GM12878 (cell line): ENCODE measurements around the gene PLXNC1. TPM values are rescaled to one million over a fixed set of nuclear protein-coding genes. Genes with fewer than 3 reads are reported as not detected.

Source experiments
- ATAC-seq: fragments of 200-7000 bp; cut with Tn5 transposase; 3 replicates; pipeline ENCODE4 v1.9.1; 2020; ENCODE audit warnings: mild to moderate bottlenecking, moderate library complexity
- BruUV-seq: library from RNA; stranded (reverse); fragments of 400-500 nt; replicated peaks from 2 replicates; lab custom pipeline; 2021; lab: Mats Ljungman, UMichigan
- CTCF ChIA-PET: fragments of 300-600 bp; sonication (Branson Sonifier 250); formaldehyde crosslinking; extraction: SDS; loops from one replicate; lab custom pipeline; 2021; ENCODE audit warnings: inconsistent platforms; lab: Yijun Ruan, JAX
- POLR2A ChIA-PET: fragments of 350-600 bp; formaldehyde crosslinking; extraction: SDS; loops from one replicate; lab custom pipeline; 2021; ENCODE audit warnings: inconsistent platforms; lab: Charles Lee
- RAD21 ChIA-PET: fragments of 300-600 bp; sonication (Branson Sonifier 250); formaldehyde crosslinking; loops from one replicate; lab custom pipeline; 2023; ENCODE audit warnings: antibody characterized with exemption; ENCODE audit not compliant: unreplicated experiment; lab: Charles Lee
- SMC1A ChIA-PET: fragments of 300-600 bp; sonication (Branson Sonifier 250); formaldehyde crosslinking; loops from one replicate; lab custom pipeline; 2023; ENCODE audit not compliant: unreplicated experiment, uncharacterized antibody; lab: Charles Lee
- DNase-seq: peaks from one replicate; pipeline ENCODE4 v3.0.0-alpha.2; 2011; ENCODE audit warnings: low read depth, low spot score
- FAIRE-seq: peaks from 3 replicates; lab custom pipeline; 2011; peaks lifted over from hg19 to GRCh38; lab: Jason Lieb, UNC
- H2AFZ ChIP-seq: 2 replicates; pipeline ENCODE4 v1.6.0; 2011; ENCODE audit warnings: low read depth, low read length, control low read depth; ENCODE audit not compliant: control insufficient read depth
- H3K27ac ChIP-seq: 2 replicates; pipeline ENCODE4 v1.5.1; 2011; ENCODE audit warnings: control low read depth; ENCODE audit not compliant: control insufficient read depth, insufficient read depth
- H3K27me3 ChIP-seq, 2 experiments: replicated peaks in 1 of 2; 2 replicates each; pipeline versions ENCODE4 v1.6.0 to v1.6.1; 2011; ENCODE audit warnings: low read length in 1 of 2; ENCODE audit not compliant: control insufficient read depth in 2 of 2, insufficient read depth in 2 of 2
- H3K36me3 ChIP-seq, 2 experiments: 2 replicates each; pipeline ENCODE4 v1.5.1; 2011; ENCODE audit warnings: low read length in 1 of 2; ENCODE audit not compliant: control insufficient read depth in 2 of 2, insufficient read depth in 2 of 2
- H3K4me1 ChIP-seq: 2 replicates; pipeline ENCODE4 v1.6.1; 2011; ENCODE audit warnings: mild to moderate bottlenecking, low read length, moderate library complexity, mixed read lengths; ENCODE audit not compliant: control insufficient read depth, insufficient read depth
- H3K4me2 ChIP-seq: 2 replicates; pipeline ENCODE4 v1.6.0; 2011; ENCODE audit warnings: control low read depth; ENCODE audit not compliant: control insufficient read depth, insufficient read depth
- H3K4me3 ChIP-seq: fragments of 200-600 bp; sonication (generic); 2 replicates; pipeline ENCODE4 v1.5.1; 2016
- H3K79me2 ChIP-seq: 2 replicates; pipeline ENCODE4 v1.6.0; 2011; ENCODE audit warnings: low read length; ENCODE audit not compliant: control insufficient read depth, insufficient read depth
- H3K9ac ChIP-seq: 2 replicates; pipeline ENCODE4 v1.8.0; 2011; ENCODE audit warnings: low read length, control low read depth, mixed read lengths; ENCODE audit not compliant: control insufficient read depth, insufficient read depth
- H3K9me3 ChIP-seq: replicated peaks from 3 replicates; pipeline ENCODE4 v1.5.1; 2011; ENCODE audit warnings: mild to moderate bottlenecking, low read length; ENCODE audit not compliant: control insufficient read depth, insufficient read depth
- H4K20me1 ChIP-seq: 2 replicates; pipeline ENCODE4 v1.6.0; 2011; ENCODE audit not compliant: control insufficient read depth, insufficient read depth
- BACH1 ChIP-seq: fragments of 450-650 bp; IDR thresholded peaks from 2 replicates; pipeline ENCODE4 v1.6.1; 2017; ENCODE audit warnings: mild to moderate bottlenecking, borderline replicate concordance
- POLR2A ChIP-seq: IDR thresholded peaks from 2 replicates; pipeline ENCODE4 v1.6.1; 2011; ENCODE audit warnings: low read depth, mild to moderate bottlenecking, low read length
- RUNX3 ChIP-seq: IDR thresholded peaks from 2 replicates; pipeline ENCODE4 v1.6.1; 2012; ENCODE audit warnings: low read length, inconsistent platforms
- WGBS: methylation state at CpG from one replicate; pipeline ENCODE4 v1.1.6; 2016; ENCODE audit warnings: low lambda C conversion rate; ENCODE audit not compliant: insufficient replicate concordance, insufficient coverage; ENCODE audit errors: missing lambda C conversion rate; 5-methylcytosine and 5-hydroxymethylcytosine counted together
- in situ Hi-C: fragments of 300-500 bp; cut with MboI; formaldehyde crosslinking; loops from 9 replicates; pipeline ENCODE4 v1.14.3; 2018; ENCODE audit warnings: mixed read lengths
- intact Hi-C: fragments of 100-400 bp; cut with micrococcal nuclease; formaldehyde crosslinking; loops from one replicate; pipeline ENCODE4 v1.14.2; 2022; ENCODE audit not compliant: unreplicated experiment
- polyA plus RNA-seq, 11 experiments: library from polyadenylated mRNA; depleted of rRNA in 4 of 11; unstranded in 6 of 11; stranded (reverse) in 5 of 11; fragments of >200 nt; fragmentation: Nextera tagmentation in 4 of 11; fragmentation: Illumina TruSeq in 1 of 11; extraction: Ambion mirVana in 4 of 11; extraction: Trizol in 1 of 11; gene quantifications; 1 replicate in 1 of 11; 2 replicates in 10 of 11; pipeline versions ENCODE4 v1.2.1 to v1.2.3, GENCODE V29; 2011 to 2016; ENCODE audit warnings: inconsistent platforms in 2 of 11, missing spikeins in 2 of 11, low read depth in 1 of 11
- total RNA-seq, 4 experiments: library from RNA; depleted of rRNA in 3 of 4; stranded (reverse); fragments of >200 nt in 3 of 4; fragmentation: Illumina TruSeq in 1 of 4; extraction: Trizol in 1 of 4; gene quantifications; 2 replicates each; pipeline versions ENCODE4 v1.2.1 to v1.2.3, GENCODE V29; 2013 to 2021
- TF ChIP-seq, protein P1 (sequence below): IDR thresholded peaks from 2 replicates; pipeline ENCODE4 v1.6.1; 2011; ENCODE audit warnings: borderline replicate concordance, low read depth, mild to moderate bottlenecking, moderate library complexity, low read length; ENCODE audit not compliant: insufficient read depth, poor library complexity, severe bottlenecking
- TF ChIP-seq, protein P2 (sequence below): fragments of 450-650 bp; IDR thresholded peaks from 2 replicates; pipeline ENCODE4 v1.6.1; 2017; ENCODE audit warnings: antibody characterized with exemption, mild to moderate bottlenecking, moderate library complexity

Gene PLXNC1
- total and polyA plus RNA-seq, 10 of the 15 experiments (the other 5 are each of a cell fraction or from before 2014, with no cell fraction given), result 5.2 to 41.2 (median 24.6) TPM

DNA sequence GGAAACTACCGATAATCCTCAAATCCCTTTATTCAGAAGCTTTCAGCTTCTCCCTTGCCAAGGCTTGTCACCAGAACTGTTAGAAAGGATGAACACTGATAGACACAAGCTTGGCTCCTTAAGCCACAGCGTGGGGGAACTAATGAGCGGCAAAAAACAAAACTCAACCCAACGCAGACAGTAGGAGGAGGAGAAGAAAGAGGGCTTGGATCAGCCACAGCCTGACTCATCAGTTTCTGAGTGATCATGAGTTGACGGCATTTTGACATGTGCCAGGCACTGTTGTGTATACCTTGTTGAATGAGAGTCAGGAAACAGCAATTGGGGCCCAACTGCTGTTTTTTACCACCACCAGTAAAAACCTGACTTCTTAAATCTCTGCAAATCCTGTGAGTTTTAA, 23.7 kb downstream of the PLXNC1 start:
- Histone ChIP-seq H3K4me3 (no peak overlapping the region), H3K4me2 (peak overlapping the region; percentile 32; the same call in 1 of the 2 replicates), H3K27ac (peak overlapping the region; percentile 40), H3K27me3 (no peaks in the 10 kb centered on the region), H3K36me3 (peaks cover 7 to 11% of the 10 kb centered on the region in 2 experiments), H4K20me1 (no peaks in the 10 kb centered on the region), H3K4me1 (peaks cover 47% of the 10 kb centered on the region), H3K9ac (no peak overlapping the region), H3K79me2 (peaks cover 9% of the 10 kb centered on the region), H3K9me3 (no peaks in the 10 kb centered on the region), H2AFZ (no peak overlapping the region)
- TF ChIP-seq BACH1, result peak; percentile 66; the same call in 1 of the 2 replicates
- TF ChIP-seq POLR2A, result no peak
- TF ChIP-seq RUNX3, result peak; percentile 43
- TF ChIP-seq, protein P1, sequence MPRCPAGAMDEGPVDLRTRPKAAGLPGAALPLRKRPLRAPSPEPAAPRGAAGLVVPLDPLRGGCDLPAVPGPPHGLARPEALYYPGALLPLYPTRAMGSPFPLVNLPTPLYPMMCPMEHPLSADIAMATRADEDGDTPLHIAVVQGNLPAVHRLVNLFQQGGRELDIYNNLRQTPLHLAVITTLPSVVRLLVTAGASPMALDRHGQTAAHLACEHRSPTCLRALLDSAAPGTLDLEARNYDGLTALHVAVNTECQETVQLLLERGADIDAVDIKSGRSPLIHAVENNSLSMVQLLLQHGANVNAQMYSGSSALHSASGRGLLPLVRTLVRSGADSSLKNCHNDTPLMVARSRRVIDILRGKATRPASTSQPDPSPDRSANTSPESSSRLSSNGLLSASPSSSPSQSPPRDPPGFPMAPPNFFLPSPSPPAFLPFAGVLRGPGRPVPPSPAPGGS, result peak; percentile 71
- TF ChIP-seq, protein P2, sequence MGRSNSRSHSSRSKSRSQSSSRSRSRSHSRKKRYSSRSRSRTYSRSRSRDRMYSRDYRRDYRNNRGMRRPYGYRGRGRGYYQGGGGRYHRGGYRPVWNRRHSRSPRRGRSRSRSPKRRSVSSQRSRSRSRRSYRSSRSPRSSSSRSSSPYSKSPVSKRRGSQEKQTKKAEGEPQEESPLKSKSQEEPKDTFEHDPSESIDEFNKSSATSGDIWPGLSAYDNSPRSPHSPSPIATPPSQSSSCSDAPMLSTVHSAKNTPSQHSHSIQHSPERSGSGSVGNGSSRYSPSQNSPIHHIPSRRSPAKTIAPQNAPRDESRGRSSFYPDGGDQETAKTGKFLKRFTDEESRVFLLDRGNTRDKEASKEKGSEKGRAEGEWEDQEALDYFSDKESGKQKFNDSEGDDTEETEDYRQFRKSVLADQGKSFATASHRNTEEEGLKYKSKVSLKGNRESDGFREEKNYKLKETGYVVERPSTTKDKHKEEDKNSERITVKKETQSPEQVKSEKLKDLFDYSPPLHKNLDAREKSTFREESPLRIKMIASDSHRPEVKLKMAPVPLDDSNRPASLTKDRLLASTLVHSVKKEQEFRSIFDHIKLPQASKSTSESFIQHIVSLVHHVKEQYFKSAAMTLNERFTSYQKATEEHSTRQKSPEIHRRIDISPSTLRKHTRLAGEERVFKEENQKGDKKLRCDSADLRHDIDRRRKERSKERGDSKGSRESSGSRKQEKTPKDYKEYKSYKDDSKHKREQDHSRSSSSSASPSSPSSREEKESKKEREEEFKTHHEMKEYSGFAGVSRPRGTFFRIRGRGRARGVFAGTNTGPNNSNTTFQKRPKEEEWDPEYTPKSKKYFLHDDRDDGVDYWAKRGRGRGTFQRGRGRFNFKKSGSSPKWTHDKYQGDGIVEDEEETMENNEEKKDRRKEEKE, result no peak
- DNase-seq (no peak), ATAC-seq (peak; percentile 16; the same call in 2 of the 3 replicates), FAIRE-seq (no peak)
- BruUV-seq, result no TSS peak
- CTCF ChIA-PET, result interaction anchor here (2.3 kb wide), 1 partner anchor 33 kb away, joined by 9 read pairs; no protein-coding TSS in a partner anchor
- SMC1A ChIA-PET, result interaction anchor here (1.0 to 16.3 kb wide), 7 partner anchors 14 to 72 kb away, joined by 3 to 367 read pairs (median 13); partner anchors contain the start of gene PLXNC1
- in situ Hi-C loops, result no loop called here
- POLR2A ChIA-PET, result interaction anchor here (5.3 kb wide), 1 partner anchor 31 kb away, joined by 41 read pairs; no protein-coding TSS in a partner anchor
- intact Hi-C loops, result no loop called here
- RAD21 ChIA-PET, result interaction anchor here (7.8 to 8.2 kb wide), 2 partner anchors 16 to 33 kb away, joined by 60 to 107 read pairs; no protein-coding TSS in a partner anchor
- 48% methylated on average over 5 of the region's 5 CpGs for WGBS
